KBM-7 (cell line): ENCODE data around the gene TRIM72.

Experiments used
- DNase-seq: peaks from one replicate; pipeline ENCODE4 v3.0.0-alpha.2; 2015
- in situ Hi-C: fragments of 300-500 bp; cut with MboI; formaldehyde crosslinking; loops from 2 replicates; pipeline ENCODE4 v1.14.3; 2020; ENCODE audit warnings: low sequenced_read_pairs, low pct_unique_long_range_greater_than_20kb, mixed read lengths

Gene TRIM72

DNA sequence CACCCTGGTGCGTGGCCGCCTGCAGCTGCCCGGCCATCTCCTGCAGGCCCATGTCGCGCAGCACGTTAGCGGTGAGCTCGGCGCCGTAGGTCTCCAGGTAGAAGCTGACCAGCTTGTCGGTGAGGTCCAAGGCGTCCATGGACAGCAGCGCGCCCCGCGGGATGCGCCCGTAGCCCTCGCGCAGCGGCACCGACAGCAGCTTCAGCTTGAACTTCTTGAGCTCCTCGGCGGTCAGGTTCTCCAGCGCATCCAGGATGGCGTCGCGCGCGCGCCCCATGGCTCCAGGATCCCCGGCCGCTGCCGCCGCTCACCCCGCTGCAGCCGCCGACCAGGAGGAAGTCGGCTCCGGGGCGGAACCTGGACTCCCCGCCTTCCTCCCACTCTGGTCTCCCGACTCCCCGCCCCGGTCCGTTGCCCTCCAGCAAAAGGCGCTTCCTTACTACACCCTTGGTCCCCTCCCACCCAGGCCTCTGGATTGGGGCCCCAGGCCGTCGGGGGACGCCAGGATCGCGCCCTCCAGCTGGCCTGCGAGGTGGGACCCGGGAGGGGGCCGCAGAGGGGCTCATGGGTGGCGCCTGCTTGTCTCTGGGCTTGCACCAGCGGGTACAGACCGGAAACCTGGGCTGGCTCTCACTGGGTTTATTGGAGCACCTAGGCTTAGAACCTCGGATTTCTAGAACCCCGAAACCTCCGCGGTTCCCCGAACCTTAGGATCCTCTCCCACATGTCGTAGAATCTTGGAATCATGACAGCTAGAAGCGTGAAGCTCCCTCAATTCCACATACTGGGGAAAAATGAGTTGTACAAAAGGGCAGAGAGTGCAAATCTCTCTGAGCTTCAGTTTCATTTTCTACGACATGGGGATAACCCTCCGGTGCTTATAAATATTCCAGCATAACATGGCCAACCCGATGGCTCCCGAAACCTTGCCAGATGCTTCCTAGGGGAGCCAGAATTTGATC is 11.2 kb upstream of the TRIM72 start, which contains the start of gene PYCARD:
PYCARD (minus strand) TSS at position 347 of the 962 bp plus-strand sequence; CDS start at position 277, 70 bp downstream.
- peak; percentile 75 for DNase-seq
- in situ Hi-C loops, result no loop called here

GRCh38 chr16:31204871-31205666 is 8.8 kb upstream of the TRIM72 start:
- in situ Hi-C loops, result no loop called here
- DNase-seq, result no peak

- DNase-seq, result no peak
- in situ Hi-C loops, result no loop called here
Observed at GRCh38 chr16:31206776-31207175, 7.1 kb upstream of the TRIM72 start.

DNA sequence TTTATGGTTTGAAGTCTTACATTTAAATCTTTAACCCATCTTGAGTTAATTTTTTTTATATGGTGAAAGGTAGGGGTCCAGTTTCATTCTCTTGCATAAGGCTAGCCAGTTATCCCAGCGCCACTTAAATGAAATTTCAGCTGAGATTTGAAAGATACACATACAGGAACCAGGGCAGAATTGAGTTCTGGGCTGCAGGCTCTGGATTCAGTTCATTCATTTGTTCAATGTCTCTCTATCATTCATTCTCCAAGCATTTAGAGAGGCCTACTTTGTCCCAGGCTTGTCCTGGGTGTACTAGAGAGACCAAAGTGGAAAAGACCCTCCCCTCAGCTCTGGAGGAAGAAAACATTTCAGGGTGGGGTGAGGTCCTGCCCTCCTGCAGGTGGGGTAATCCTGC is 577 bp upstream of the TRIM72 start:
- in situ Hi-C loops, result no loop called here
- no peak for DNase-seq

- in situ Hi-C loops, result no loop called here
- DNase-seq, result no peak
Observed at GRCh38 chr16:31214708-31215286, 878 bp downstream of the TRIM72 start.

DNA sequence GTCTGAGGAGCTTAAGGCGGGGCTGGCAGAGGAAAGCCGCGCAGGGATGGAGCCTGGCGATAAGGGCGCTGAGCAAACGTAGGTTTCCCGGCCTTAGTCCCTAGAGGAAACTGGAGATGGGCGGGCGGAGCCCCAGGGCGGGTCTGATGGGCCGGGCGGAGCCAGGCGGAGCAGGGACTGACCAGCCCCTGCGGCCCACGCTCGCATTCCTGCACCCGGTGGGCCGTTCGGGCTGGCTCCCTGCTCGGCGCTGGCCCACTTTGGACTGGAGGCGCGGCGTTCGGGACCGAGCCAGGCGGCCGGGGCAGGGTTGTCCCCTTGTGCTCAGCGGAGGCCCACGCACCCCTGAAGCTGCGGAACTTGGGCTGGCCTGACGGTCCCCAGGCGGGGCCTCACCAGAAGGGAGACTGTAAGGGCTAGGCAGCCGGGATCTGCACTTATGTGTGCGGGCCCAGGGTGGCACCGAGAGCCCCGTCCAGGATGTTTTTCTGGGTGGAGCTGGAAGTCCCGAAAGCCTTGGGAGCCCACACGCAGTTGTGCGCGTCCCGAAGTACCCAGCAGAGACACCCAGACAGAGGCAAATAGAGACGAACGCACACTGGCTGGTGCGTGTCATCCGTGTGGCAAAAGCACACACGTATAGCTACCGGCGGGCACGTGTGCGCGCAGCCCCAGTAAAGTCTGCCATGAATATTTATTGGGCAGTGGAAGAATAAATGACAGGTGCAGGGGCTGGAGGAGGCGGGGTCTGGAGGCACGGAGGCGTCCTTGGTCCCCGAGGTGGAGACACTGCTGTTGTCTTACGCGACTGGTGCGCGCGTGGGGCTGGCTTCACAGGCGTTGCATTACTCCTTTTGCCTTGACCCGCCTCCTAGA is 1.6 kb downstream of the TRIM72 start:
- in situ Hi-C loops, result no loop called here
- DNase-seq, result no peak

- in situ Hi-C loops, result no loop called here
- no peak for DNase-seq
Observed at GRCh38 chr16:31216422-31217135, 2.7 kb downstream of the TRIM72 start, which contains the start of gene PYDC1. Gene PYDC1, minus strand, starts transcription at chr16:31217135. Its CDS starts 107 bp downstream, at chr16:31217028.

- no peak for DNase-seq
- in situ Hi-C loops, result no loop called here
Observed at GRCh38 chr16:31217136-31217530, 3.2 kb downstream of the TRIM72 start.

GRCh38 chr16:31219154-31219741 is 5.3 kb downstream of the TRIM72 start:
- in situ Hi-C loops, result no loop called here

GRCh38 chr16:31221357-31222160 is 7.6 kb downstream of the TRIM72 start:
- in situ Hi-C loops, result no loop called here
- peak; percentile 73 for DNase-seq

More at GRCh38 chr16:31219154-31219741, 5.3 kb downstream of the TRIM72 start:
- DNase-seq, result no peak

DNA sequence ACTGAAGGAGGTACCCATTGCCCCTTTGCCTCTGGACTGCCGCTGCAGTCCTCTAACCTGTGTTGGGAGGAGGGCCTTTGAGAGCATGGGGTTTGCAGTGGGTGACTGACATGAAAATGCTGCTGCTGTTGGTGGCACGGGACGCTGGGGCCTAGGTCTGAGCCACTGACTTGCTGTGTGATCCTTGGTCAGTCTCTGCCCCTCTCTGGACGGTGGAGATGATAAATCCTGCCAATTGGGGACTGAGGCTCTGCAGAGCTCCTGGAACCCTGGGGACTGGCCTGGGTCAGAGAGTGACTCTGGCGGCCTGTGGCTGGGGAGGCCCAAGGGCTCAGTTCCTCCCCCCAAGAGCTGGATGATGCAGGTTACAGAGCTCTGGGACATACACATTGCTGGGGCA is 9.1 kb downstream of the TRIM72 start:
- no peak for DNase-seq
- in situ Hi-C loops, result no loop called here

DNA sequence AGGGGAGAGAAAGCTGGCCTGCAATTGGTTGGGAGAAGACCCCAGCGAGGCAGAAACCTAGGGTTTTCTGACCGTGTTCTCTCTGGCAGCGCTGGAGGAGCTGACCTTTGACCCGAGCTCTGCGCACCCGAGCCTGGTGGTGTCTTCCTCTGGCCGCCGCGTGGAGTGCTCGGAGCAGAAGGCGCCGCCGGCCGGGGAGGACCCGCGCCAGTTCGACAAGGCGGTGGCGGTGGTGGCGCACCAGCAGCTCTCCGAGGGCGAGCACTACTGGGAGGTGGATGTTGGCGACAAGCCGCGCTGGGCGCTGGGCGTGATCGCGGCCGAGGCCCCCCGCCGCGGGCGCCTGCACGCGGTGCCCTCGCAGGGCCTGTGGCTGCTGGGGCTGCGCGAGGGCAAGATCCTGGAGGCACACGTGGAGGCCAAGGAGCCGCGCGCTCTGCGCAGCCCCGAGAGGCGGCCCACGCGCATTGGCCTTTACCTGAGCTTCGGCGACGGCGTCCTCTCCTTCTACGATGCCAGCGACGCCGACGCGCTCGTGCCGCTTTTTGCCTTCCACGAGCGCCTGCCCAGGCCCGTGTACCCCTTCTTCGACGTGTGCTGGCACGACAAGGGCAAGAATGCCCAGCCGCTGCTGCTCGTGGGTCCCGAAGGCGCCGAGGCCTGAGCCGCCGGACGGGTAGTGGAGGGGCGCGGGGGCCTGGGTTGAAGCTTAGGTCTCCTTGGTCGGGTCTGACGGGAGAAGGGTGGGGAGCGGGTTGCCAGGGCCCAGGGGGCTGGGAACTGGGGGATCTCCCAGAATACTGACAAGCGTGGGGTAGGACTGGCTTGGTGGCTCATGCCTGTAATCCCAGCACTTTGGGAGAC is 10.4 kb downstream of the TRIM72 start:
- no peak for DNase-seq
- in situ Hi-C loops, result no loop called here

GRCh38 chr16:31225193-31225592 is 11.3 kb downstream of the TRIM72 start:
- DNase-seq, result no peak
- in situ Hi-C loops, result no loop called here

GRCh38 chr16:31228206-31228605 is 14.3 kb downstream of the TRIM72 start:
- DNase-seq, result no peak
- in situ Hi-C loops, result no loop called here

GRCh38 chr16:31229501-31229900 is 15.6 kb downstream of the TRIM72 start:
- in situ Hi-C loops, result no loop called here
- no peak for DNase-seq

DNA sequence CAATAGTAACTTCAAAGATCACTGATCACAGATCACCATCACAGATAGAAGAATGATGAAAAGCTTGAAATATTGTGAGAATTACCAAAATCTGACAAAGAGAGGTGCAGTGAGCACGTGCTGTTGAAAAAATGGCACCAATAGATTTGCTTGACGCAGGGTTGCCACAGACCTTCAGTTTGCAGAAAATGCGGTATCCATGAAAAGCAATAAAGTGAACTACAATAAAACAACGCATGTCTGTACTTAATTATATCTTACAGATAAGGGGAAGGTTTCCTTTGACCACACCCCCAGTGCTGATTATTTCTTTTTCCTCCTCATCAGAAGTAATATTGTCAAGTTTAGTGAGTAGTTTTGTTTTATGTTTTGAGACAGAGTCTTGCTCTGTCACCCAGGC is 24.1 kb downstream of the TRIM72 start:
- in situ Hi-C loops, result no loop called here
- DNase-seq, result no peak
